H1 (cell line): ENCODE data around the gene RIN3. TPM values are rescaled to one million over a fixed set of nuclear protein-coding genes. Genes with fewer than 3 reads are reported as not detected.

Experiments used
- CTCF ChIA-PET: fragments of 300-600 bp; sonication (Branson Sonifier 250); formaldehyde crosslinking; loops from one replicate; lab custom pipeline; 2021; ENCODE audit not compliant: partially characterized antibody; lab: Charles Lee
- POLR2A ChIA-PET: fragments of 300-600 bp; sonication (Branson Sonifier 250); formaldehyde crosslinking; loops from one replicate; lab custom pipeline; 2021; ENCODE audit warnings: inconsistent platforms; ENCODE audit not compliant: partially characterized antibody; lab: Charles Lee
- DNase-seq, 2 experiments: peaks; one replicate each; pipeline versions ENCODE4 v3.0.0 to v3.0.0-alpha.2; 2010 to 2022; ENCODE audit warnings: low spot score in 2 of 2, low read depth in 1 of 2, mixed read lengths in 1 of 2
- FAIRE-seq: peaks from 2 replicates; lab custom pipeline; 2011; peaks lifted over from hg19 to GRCh38; lab: Jason Lieb, UNC
- H2AFZ ChIP-seq: 2 replicates; pipeline ENCODE4 v1.8.1; 2012; ENCODE audit warnings: low read length, inconsistent platforms
- H2AK5ac ChIP-seq: 2 replicates; pipeline ENCODE4 v1.6.1; 2013; ENCODE audit warnings: low read depth, low read length
- H2BK120ac ChIP-seq: replicated peaks from 2 replicates; pipeline ENCODE3; 2013; ENCODE audit warnings: low read depth, low read length, inconsistent platforms
- H2BK12ac ChIP-seq: 2 replicates; pipeline ENCODE4 v1.6.1; 2013; ENCODE audit warnings: low read depth, low read length
- H2BK15ac ChIP-seq: 2 replicates; pipeline ENCODE4 v1.6.1; 2013; ENCODE audit warnings: low read length
- H2BK20ac ChIP-seq: 2 replicates; pipeline ENCODE4 v1.6.1; 2013; ENCODE audit warnings: low read length
- H2BK5ac ChIP-seq: 2 replicates; pipeline ENCODE4 v1.6.1; 2013; ENCODE audit warnings: low read depth, low read length
- H3K14ac ChIP-seq: 2 replicates; pipeline ENCODE4 v1.6.1; 2013; ENCODE audit warnings: inconsistent platforms; ENCODE audit not compliant: insufficient read length
- H3K18ac ChIP-seq: 2 replicates; pipeline ENCODE4 v1.6.1; 2013; ENCODE audit warnings: low read length; ENCODE audit errors: extremely low read depth
- H3K23ac ChIP-seq: 2 replicates; pipeline ENCODE4 v1.6.1; 2013; ENCODE audit warnings: inconsistent platforms; ENCODE audit not compliant: insufficient read length
- H3K23me2 ChIP-seq: 2 replicates; pipeline ENCODE4 v1.6.1; 2013; ENCODE audit warnings: low read depth, low read length
- H3K27ac ChIP-seq: 2 replicates; pipeline ENCODE4 v1.6.1; 2011; ENCODE audit warnings: low read depth, low read length, inconsistent platforms
- H3K27me3 ChIP-seq, 4 experiments: replicated peaks in 1 of 4; 1 replicate in 1 of 4; 2 replicates in 3 of 4; pipeline versions ENCODE4 v1.6.1 to v1.8.1; 2011 to 2013; ENCODE audit warnings: low read length in 3 of 4, mild to moderate bottlenecking in 3 of 4, inconsistent platforms in 2 of 4, mixed read lengths in 2 of 4, moderate library complexity in 1 of 4; ENCODE audit not compliant: control insufficient read depth in 3 of 4, insufficient read depth in 3 of 4; ENCODE audit errors: extremely low read depth in 1 of 4
- H3K36me3 ChIP-seq, 4 experiments: 2 replicates each; pipeline versions ENCODE4 v1.6.1 to v1.8.1; 2011 to 2013; ENCODE audit warnings: mild to moderate bottlenecking in 4 of 4, low read length in 3 of 4, moderate library complexity in 2 of 4, control low read depth in 1 of 4, inconsistent platforms in 1 of 4; ENCODE audit not compliant: insufficient read depth in 4 of 4, control insufficient read depth in 2 of 4
- H3K4ac ChIP-seq: replicated peaks from 2 replicates; pipeline ENCODE3; 2013; ENCODE audit warnings: low read length, low read depth, mixed read lengths, inconsistent platforms; ENCODE audit not compliant: insufficient read length
- H3K4me1 ChIP-seq, 4 experiments: replicated peaks in 1 of 4; 1 replicate in 1 of 4; 2 replicates in 3 of 4; pipeline versions ENCODE4 v1.6.1 to v1.8.1; 2011 to 2013; ENCODE audit warnings: low read length in 3 of 4, inconsistent platforms in 2 of 4, mixed read lengths in 1 of 4; ENCODE audit not compliant: insufficient read depth in 4 of 4, control insufficient read depth in 3 of 4
- H3K4me2 ChIP-seq, 2 experiments: 2 replicates each; pipeline versions ENCODE4 v1.6.1 to v1.8.1; 2011 to 2013; ENCODE audit warnings: low read depth in 2 of 2, low read length in 2 of 2, control low read depth in 1 of 2, inconsistent platforms in 1 of 2, mild to moderate bottlenecking in 1 of 2; ENCODE audit not compliant: insufficient read depth in 1 of 2
- H3K4me3 ChIP-seq, 4 experiments: fragments of 200-600, 300-600 bp in 1 of 4; sonication (generic), shearing (Covaris generic), sonication (Bioruptor Twin) in 1 of 4; 2 replicates each; pipeline versions ENCODE4 v1.5.1 to v1.8.1; 2011 to 2016; ENCODE audit warnings: low read length in 4 of 4, low read depth in 3 of 4, control low read depth in 2 of 4, inconsistent platforms in 2 of 4, mild to moderate bottlenecking in 2 of 4, mixed read lengths in 1 of 4, moderate library complexity in 1 of 4; ENCODE audit not compliant: insufficient read depth in 2 of 4; ENCODE audit errors: extremely low read depth in 1 of 4
- H3K56ac ChIP-seq: replicated peaks from 2 replicates; pipeline ENCODE3; 2013; ENCODE audit warnings: low read depth, mild to moderate bottlenecking, mixed read lengths, low read length, inconsistent platforms; ENCODE audit not compliant: insufficient read length
- H3K79me1 ChIP-seq: 2 replicates; pipeline ENCODE4 v1.6.1; 2013; ENCODE audit warnings: low read depth, low read length, control low read depth
- H3K79me2 ChIP-seq, 2 experiments: 2 replicates each; pipeline versions ENCODE4 v1.6.1 to v1.8.1; 2012 to 2013; ENCODE audit warnings: low read length in 2 of 2, mild to moderate bottlenecking in 2 of 2, inconsistent platforms in 1 of 2; ENCODE audit not compliant: insufficient read depth in 2 of 2, control insufficient read depth in 1 of 2
- H3K9ac ChIP-seq, 4 experiments: replicated peaks in 1 of 4; 1 replicate in 1 of 4; 2 replicates in 3 of 4; pipeline versions ENCODE4 v1.6.1 to v1.8.1; 2011 to 2013; ENCODE audit warnings: low read depth in 3 of 4, low read length in 3 of 4, control low read depth in 2 of 4, mild to moderate bottlenecking in 2 of 4, moderate library complexity in 2 of 4, inconsistent platforms in 1 of 4; ENCODE audit errors: extremely low read depth in 1 of 4
- H3K9me3 ChIP-seq, 2 experiments: 2 replicates each; pipeline versions ENCODE4 v1.6.1 to v1.8.1; 2012 to 2013; ENCODE audit warnings: mild to moderate bottlenecking in 2 of 2, moderate library complexity in 2 of 2, control low read depth in 1 of 2, inconsistent platforms in 1 of 2, low read depth in 1 of 2, low read length in 1 of 2, mixed read lengths in 1 of 2; ENCODE audit not compliant: insufficient read depth in 2 of 2
- H4K20me1 ChIP-seq, 2 experiments: replicated peaks in 1 of 2; 2 replicates each; pipeline versions ENCODE3 to v1.8.1; 2011 to 2013; ENCODE audit warnings: inconsistent platforms in 2 of 2, low read length in 2 of 2, mild to moderate bottlenecking in 1 of 2; ENCODE audit not compliant: insufficient read depth in 2 of 2, control insufficient read depth in 1 of 2
- H4K5ac ChIP-seq: 2 replicates; pipeline ENCODE4 v1.6.1; 2013; ENCODE audit warnings: low read length, low read depth, mixed read lengths, inconsistent platforms; ENCODE audit not compliant: insufficient read length
- H4K8ac ChIP-seq: 2 replicates; pipeline ENCODE4 v1.8.0; 2013; ENCODE audit warnings: mild to moderate bottlenecking, moderate library complexity, low read length, inconsistent platforms; ENCODE audit not compliant: insufficient read depth; ENCODE audit errors: extremely low read depth
- H4K91ac ChIP-seq: replicated peaks from 2 replicates; pipeline ENCODE3; 2013; ENCODE audit warnings: low read length, mixed read lengths, inconsistent platforms; ENCODE audit not compliant: insufficient read length
- GTF2F1 ChIP-seq: IDR thresholded peaks from 2 replicates; pipeline ENCODE4 v1.6.1; 2012; ENCODE audit warnings: low read depth, low read length, improper control_type of control experiment, borderline replicate concordance
- SIX5 ChIP-seq: IDR thresholded peaks from 2 replicates; pipeline ENCODE4 v1.6.1; 2011; ENCODE audit warnings: mild to moderate bottlenecking, low read depth, low read length
- TEAD4 ChIP-seq: IDR thresholded peaks from 2 replicates; pipeline ENCODE4 v1.6.1; 2012; ENCODE audit warnings: low read depth, low read length, inconsistent platforms, mixed read lengths
- USF2 ChIP-seq: IDR thresholded peaks from 2 replicates; pipeline ENCODE4 v1.6.1; 2011; ENCODE audit warnings: low read length, improper control_type of control experiment
- WGBS, 2 experiments: shearing (Covaris generic) in 1 of 2; methylation state at CpG; one replicate each; pipeline versions ENCODE4 v1.1.6 to v1.1.7; 2013 to 2015; ENCODE audit warnings: low lambda C conversion rate in 2 of 2, mixed read lengths in 2 of 2, inconsistent platforms in 1 of 2, low coverage in 1 of 2, missing lambda C conversion rate in 1 of 2; ENCODE audit not compliant: insufficient replicate concordance in 2 of 2, insufficient coverage in 1 of 2, insufficient read length in 1 of 2; ENCODE audit errors: extremely low coverage in 1 of 2, missing lambda C conversion rate in 1 of 2; 5-methylcytosine and 5-hydroxymethylcytosine counted together
- polyA plus RNA-seq, 7 experiments: library from polyadenylated mRNA; depleted of rRNA in 3 of 7; stranded (reverse) in 5 of 7; unstranded in 2 of 7; fragments of >200 nt in 5 of 7; fragments of 200-250 nt in 2 of 7; gene quantifications; 1 replicate in 5 of 7; 2 replicates in 1 of 7; 4 replicates in 1 of 7; pipeline versions ENCODE4 v1.2.1 to v1.2.3, GENCODE V29; 2011 to 2013; ENCODE audit warnings: missing spikeins in 2 of 7, mixed read lengths in 2 of 7
- total RNA-seq: library from RNA; stranded (reverse); fragmentation: NEBNext Ultra II Directional; extraction: Animal tissue kit (Norgen Biotek cat#: 25700); gene quantifications from 2 replicates; pipeline ENCODE4 v1.2.1, GENCODE V29; 2021

Gene RIN3
- total and polyA plus RNA-seq, 2 of the 8 experiments (the other 6 are each of a cell fraction or from before 2014, with no cell fraction given) = 0.59 to 1.5 TPM

GRCh38 chr14:92610849-92611271 is 97.3 kb downstream of the RIN3 start:
- Histone ChIP-seq H3K56ac (no peak overlapping the region), H3K18ac (no peak overlapping the region), H2BK120ac (no peak overlapping the region), H2AK5ac (no peak overlapping the region), H3K4me2 (no peak overlapping the region), H3K36me3 (no peaks in the 10 kb centered on the region), H3K4me1 (no peaks in the 10 kb centered on the region), H3K79me2 (no peaks in the 10 kb centered on the region), H3K79me1 (no peaks in the 10 kb centered on the region), H3K4me3 (no peak overlapping the region), H3K27me3 (no peaks in the 10 kb centered on the region), H3K27ac (no peak overlapping the region), H3K9ac (no peak overlapping the region), H2BK5ac (no peak overlapping the region), H3K14ac (no peak overlapping the region), H3K23ac (no peak overlapping the region), H4K8ac (no peak overlapping the region), H3K9me3 (0 out of 4 replicates have a peak, but pooled peaks cover 0 to 4% of the 10 kb centered on the region in 2 experiments), H2AFZ (no peak overlapping the region), H2BK12ac (no peak overlapping the region), H3K4ac (no peak overlapping the region), H3K23me2 (no peaks in the 10 kb centered on the region), H2BK15ac (no peak overlapping the region), H2BK20ac (no peak overlapping the region), H4K91ac (no peak overlapping the region), H4K20me1 (no peaks in the 10 kb centered on the region), H4K5ac (no peak overlapping the region)
- no peak for FAIRE-seq
- WGBS, 2 experiments = 91% methylated on average over 7 of the region's 7 CpGs; no CpG with 5 or more reads in 1 of the 2 experiments
- CTCF ChIA-PET = interaction anchor here (0.7 to 4.6 kb wide), 4 partner anchors 7 to 147 kb away, joined by 3 to 37 read pairs (median 10); no protein-coding TSS in a partner anchor
- POLR2A ChIA-PET = no interaction called here
- no peak for DNase-seq
- TF ChIP-seq TEAD4 (no peak), SIX5 (no peak), USF2 (no peak), GTF2F1 (no peak)
